ENCODE data around the gene SLC35F6. TPM values are rescaled to one million over a fixed set of nuclear protein-coding genes. Genes with fewer than 3 reads are reported as not detected.

SLC35F6 gene
- total and polyA plus RNA-seq, 2 donors (not counting 1 experiment from before 2014, with no cell fraction given), result 10.4 to 15.2 TPM

DNA sequence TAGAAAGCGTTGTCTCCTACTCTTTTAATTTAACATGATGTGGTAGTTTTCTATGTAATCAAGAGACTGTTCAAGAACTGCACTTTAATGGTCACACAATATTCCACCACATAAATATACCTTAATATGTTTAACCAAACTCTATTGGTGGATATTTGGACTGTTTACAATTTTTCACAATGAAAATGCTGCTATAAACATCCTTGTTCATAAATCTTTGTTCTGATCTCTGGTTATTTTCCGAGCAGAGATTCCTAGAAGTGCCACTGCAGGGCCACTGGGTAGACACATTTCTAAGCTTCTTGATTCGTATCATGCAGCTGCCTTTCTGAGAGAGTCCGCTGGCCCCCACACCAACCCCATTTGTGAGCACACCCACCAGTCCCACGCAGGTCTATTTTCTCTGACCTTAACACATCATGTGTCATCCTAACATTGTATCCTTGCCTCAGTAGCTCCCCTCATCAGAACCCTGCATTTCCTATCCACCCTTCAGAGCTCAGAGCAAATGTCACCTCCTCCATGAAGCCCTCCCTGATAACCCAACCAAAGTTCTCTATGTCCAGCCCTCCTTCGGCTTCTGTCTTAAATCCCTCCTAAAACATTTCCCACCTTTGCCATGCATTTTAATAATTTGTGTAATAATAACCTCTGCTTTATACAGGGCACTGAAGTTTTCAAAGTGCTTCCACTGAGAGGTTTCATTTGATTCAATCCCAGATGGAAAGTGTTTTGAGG lies 45.0 kb upstream of the SLC35F6 start:
- CTCF ChIA-PET, result no interaction called here
- no peaks in the 10 kb centered on the region for H3K9me3 Mint-ChIP-seq (ENCODE audit: insufficient read depth)
- H3K4me3 Mint-ChIP-seq, result no peak overlapping the region
- no peaks in the 10 kb centered on the region for H3K4me1 Mint-ChIP-seq
- H3K27ac ChIP-seq (ENCODE audit: low read length in 2 of 2), result no peak overlapping the region
- no peaks in the 10 kb centered on the region for H3K4me1 ChIP-seq (ENCODE audit: control insufficient read depth in 2 of 2, insufficient read depth in 2 of 2, low read length in 2 of 2)
- no peak overlapping the region for H3K4me2 ChIP-seq (replicated peaks; ENCODE audit: low read depth, low read length, poor library complexity, severe bottlenecking)
- no peaks in the 10 kb centered on the region for H3K36me3 ChIP-seq (replicated peaks in 1 of 2; ENCODE audit: control extremely low read depth in 1 of 2, control insufficient read depth in 1 of 2, extremely low read depth in 1 of 2, insufficient read depth in 2 of 2, low read length in 1 of 2)
- H3K27ac Mint-ChIP-seq, result no peak overlapping the region
- peaks cover 0 to 4% (median 0%) of the 10 kb centered on the region in 4 experiments for H3K27me3 ChIP-seq (replicated peaks in 1 of 4; ENCODE audit: control extremely low read depth in 1 of 4, control insufficient read depth in 3 of 4, insufficient read depth in 4 of 4, low read length in 3 of 4)
- no peak for ATAC-seq (ENCODE audit: low read depth)
- WGBS (ENCODE audit: insufficient coverage), result 65% methylated on average over 4 of the region's 6 CpGs
- POLR2A ChIA-PET, result no interaction called here
- peaks cover 6% of the 10 kb centered on the region for H3K27me3 Mint-ChIP-seq
- no peak overlapping the region for H2AFZ ChIP-seq (ENCODE audit: insufficient read depth, low read depth, low read length, poor library complexity, severe bottlenecking)
- no peak for DNase-seq
- H3K9me3 ChIP-seq (ENCODE audit: control extremely low read depth in 1 of 3, control insufficient read depth in 2 of 3, insufficient read depth in 1 of 3, low read length in 2 of 3), result no peaks in the 10 kb centered on the region
- no peak overlapping the region for H3K4me3 ChIP-seq (ENCODE audit: control extremely low read depth in 1 of 5, extremely low read depth in 1 of 5, insufficient read depth in 1 of 5, low read depth in 2 of 5, low read length in 4 of 5)
- H3K79me2 ChIP-seq (ENCODE audit: control insufficient read depth, insufficient read depth, low read length), result no peaks in the 10 kb centered on the region
- intact Hi-C loops (cut with micrococcal nuclease), result no loop called here
- TF ChIP-seq, protein P1, sequence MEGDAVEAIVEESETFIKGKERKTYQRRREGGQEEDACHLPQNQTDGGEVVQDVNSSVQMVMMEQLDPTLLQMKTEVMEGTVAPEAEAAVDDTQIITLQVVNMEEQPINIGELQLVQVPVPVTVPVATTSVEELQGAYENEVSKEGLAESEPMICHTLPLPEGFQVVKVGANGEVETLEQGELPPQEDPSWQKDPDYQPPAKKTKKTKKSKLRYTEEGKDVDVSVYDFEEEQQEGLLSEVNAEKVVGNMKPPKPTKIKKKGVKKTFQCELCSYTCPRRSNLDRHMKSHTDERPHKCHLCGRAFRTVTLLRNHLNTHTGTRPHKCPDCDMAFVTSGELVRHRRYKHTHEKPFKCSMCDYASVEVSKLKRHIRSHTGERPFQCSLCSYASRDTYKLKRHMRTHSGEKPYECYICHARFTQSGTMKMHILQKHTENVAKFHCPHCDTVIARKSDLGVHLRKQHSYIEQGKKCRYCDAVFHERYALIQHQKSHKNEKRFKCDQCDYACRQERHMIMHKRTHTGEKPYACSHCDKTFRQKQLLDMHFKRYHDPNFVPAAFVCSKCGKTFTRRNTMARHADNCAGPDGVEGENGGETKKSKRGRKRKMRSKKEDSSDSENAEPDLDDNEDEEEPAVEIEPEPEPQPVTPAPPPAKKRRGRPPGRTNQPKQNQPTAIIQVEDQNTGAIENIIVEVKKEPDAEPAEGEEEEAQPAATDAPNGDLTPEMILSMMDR (IDR thresholded peaks at IDR 0.05), result no peak
- no peak for TF ChIP-seq EZH2 (IDR thresholded peaks at IDR 0.05; ENCODE audit: borderline replicate concordance, insufficient read depth, low read depth, low read length, poor library complexity, severe bottlenecking)
- no peak overlapping the region for H3K9ac ChIP-seq (ENCODE audit: low read length)
- H4K20me1 ChIP-seq (ENCODE audit: control insufficient read depth, insufficient read depth, low read length, poor library complexity, severe bottlenecking), result no peaks in the 10 kb centered on the region

- H3K27me3 Mint-ChIP-seq, result peaks cover 6% of the 10 kb centered on the region
- Histone ChIP-seq H3K4me3 (ENCODE audit: control extremely low read depth in 1 of 5, extremely low read depth in 1 of 5, insufficient read depth in 1 of 5, low read depth in 2 of 5, low read length in 4 of 5) (no peak overlapping the region), H3K4me1 (ENCODE audit: control insufficient read depth in 2 of 2, insufficient read depth in 2 of 2, low read length in 2 of 2) (no peaks in the 10 kb centered on the region), H3K36me3 (replicated peaks in 1 of 2; ENCODE audit: control extremely low read depth in 1 of 2, control insufficient read depth in 1 of 2, extremely low read depth in 1 of 2, insufficient read depth in 2 of 2, low read length in 1 of 2) (no peaks in the 10 kb centered on the region), H3K9ac (ENCODE audit: low read length) (no peak overlapping the region), H3K9me3 (ENCODE audit: control extremely low read depth in 1 of 3, control insufficient read depth in 2 of 3, insufficient read depth in 1 of 3, low read length in 2 of 3) (no peaks in the 10 kb centered on the region), H3K27ac (ENCODE audit: low read length in 2 of 2) (no peak overlapping the region), H3K79me2 (ENCODE audit: control insufficient read depth, insufficient read depth, low read length) (no peaks in the 10 kb centered on the region), H4K20me1 (ENCODE audit: control insufficient read depth, insufficient read depth, low read length, poor library complexity, severe bottlenecking) (no peaks in the 10 kb centered on the region), H2AFZ (ENCODE audit: insufficient read depth, low read depth, low read length, poor library complexity, severe bottlenecking) (no peak overlapping the region), H3K27me3 (replicated peaks in 1 of 4; ENCODE audit: control extremely low read depth in 1 of 4, control insufficient read depth in 3 of 4, insufficient read depth in 4 of 4, low read length in 3 of 4) (peaks cover 0 to 4% (median 0%) of the 10 kb centered on the region in 4 experiments), H3K4me2 (replicated peaks; ENCODE audit: low read depth, low read length, poor library complexity, severe bottlenecking) (no peak overlapping the region)
- no peak for TF ChIP-seq EZH2 (IDR thresholded peaks at IDR 0.05; ENCODE audit: borderline replicate concordance, insufficient read depth, low read depth, low read length, poor library complexity, severe bottlenecking)
- TF ChIP-seq, protein P1 (IDR thresholded peaks at IDR 0.05), result no peak
- H3K27ac Mint-ChIP-seq, result no peak overlapping the region
- H3K9me3 Mint-ChIP-seq (ENCODE audit: insufficient read depth), result no peaks in the 10 kb centered on the region
- WGBS (ENCODE audit: insufficient coverage), result 98% methylated on average over 4 of the region's 7 CpGs
- DNase-seq (no peak), ATAC-seq (ENCODE audit: low read depth) (no peak)
- no peak overlapping the region for H3K4me3 Mint-ChIP-seq
- intact Hi-C loops (cut with micrococcal nuclease), result no loop called here
- H3K4me1 Mint-ChIP-seq, result no peaks in the 10 kb centered on the region
- POLR2A ChIA-PET, result no interaction called here
- CTCF ChIA-PET, result interaction anchor here (1.2 kb wide), 1 partner anchor 25 kb away, joined by 4 read pairs; no protein-coding TSS in a partner anchor
Observed at GRCh38 chr2:26720322-26721114, 43.6 kb upstream of the SLC35F6 start.

Data from B cell (primary cell).